Kidney tubule cell (primary cell): ENCODE measurements around the gene INPP5K.

Experiments
- DNase-seq: peaks from one replicate; pipeline ENCODE4 v3.0.0-alpha.2; 2018; ENCODE audit warnings: low spot score

The INPP5K gene

DNA sequence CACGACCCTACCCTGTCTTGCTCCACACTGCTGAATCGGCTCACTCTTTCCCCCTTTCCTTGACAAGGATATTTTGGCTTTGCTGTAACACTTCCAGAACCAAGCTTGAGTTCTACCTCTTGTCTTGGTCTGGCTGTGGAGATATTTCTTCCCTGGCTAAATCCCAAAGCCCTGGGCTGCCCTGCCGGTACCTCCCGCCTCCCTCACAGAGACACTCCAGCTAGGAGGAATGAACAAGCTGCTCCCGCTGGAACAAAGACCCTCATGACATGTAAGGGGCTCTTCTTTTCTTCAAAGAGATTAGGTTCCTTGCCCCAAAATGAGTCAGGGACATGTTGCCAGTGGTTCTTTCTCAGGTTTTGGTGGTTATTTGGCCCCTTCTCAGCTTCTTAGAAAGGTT lies 10.8 kb downstream of the INPP5K start:
- DNase-seq, result no peak

- DNase-seq, result no peak
Measured at GRCh38 chr17:1504866-1505265, 11.5 kb downstream of the INPP5K start.

DNA sequence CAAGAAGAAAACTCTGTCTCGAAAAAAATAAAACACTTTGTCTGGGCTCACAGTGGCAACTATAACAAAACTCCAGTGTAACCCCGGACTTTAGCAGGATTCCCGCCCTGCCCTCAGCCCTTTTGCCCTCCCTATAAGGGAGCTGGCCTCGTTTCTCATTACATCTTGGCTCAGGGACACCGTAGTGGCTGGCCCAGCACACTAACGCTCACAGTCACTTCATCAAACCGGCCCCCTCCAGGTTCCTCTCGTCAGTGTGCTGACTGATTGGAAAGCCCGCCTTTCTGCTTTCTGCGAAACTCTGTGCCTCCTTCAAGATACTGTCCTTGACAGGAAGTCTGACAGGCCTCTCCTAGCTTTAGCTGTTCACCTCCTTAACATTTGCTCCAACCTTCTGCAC lies 12.7 kb downstream of the INPP5K start:
- no peak for DNase-seq

DNA sequence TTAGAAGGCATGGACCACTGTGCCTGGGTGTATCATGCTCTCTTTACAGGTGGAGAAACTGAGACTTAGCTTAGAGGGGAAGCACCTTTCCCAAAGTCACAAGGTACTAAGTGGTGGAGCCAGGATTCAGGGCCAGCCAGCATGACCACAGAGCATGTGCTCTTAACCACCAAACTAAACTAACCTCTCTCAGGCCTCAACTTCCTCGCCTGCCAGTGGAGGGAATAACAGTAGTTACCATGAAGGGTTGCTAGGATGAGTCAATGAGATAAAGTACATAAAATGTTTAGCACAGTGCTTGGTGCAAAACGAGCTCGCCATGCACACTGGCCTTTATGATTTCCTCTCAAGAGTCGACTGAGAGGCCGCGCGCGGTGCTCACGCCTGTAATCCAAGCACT lies 17.5 kb downstream of the INPP5K start:
- peak; percentile 65 for DNase-seq

- DNase-seq, result no peak
Measured at GRCh38 chr17:1498233-1498632, 18.2 kb downstream of the INPP5K start.

GRCh38 chr17:1497831-1498230 lies 18.6 kb downstream of the INPP5K start:
- DNase-seq, result no peak

GRCh38 chr17:1496869-1497268 lies 19.5 kb downstream of the INPP5K start:
- DNase-seq, result no peak

GRCh38 chr17:1495265-1495989 lies 21.0 kb downstream of the INPP5K start:
- DNase-seq, result peak; percentile 24

DNA sequence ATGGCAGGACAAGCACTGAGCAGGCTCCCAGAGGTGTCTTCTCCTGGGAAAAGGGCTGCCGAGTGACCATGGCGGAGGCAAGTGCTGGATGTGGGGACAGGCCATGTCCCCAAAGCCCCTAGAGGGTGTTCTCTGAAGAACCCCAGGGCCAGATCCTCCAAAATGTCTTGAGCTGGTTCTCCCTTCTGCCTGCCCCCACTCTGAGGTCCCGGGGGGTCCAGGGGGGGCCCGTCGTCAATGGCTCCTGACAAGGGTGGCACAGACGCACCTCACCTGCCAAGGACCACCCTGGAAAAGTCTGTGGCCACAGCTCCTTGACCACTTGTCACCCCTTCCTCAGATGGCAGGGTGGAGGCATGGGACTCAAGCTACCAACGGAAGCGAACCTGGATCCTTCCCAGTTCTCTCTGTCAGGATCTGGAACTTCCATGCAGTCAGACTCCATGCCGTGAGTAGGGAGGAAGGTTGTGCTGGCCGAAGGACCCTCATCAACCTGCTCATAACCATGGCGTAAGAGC lies 21.6 kb downstream of the INPP5K start:
- no peak for DNase-seq

- no peak for DNase-seq
Measured at GRCh38 chr17:1494203-1494602, 22.2 kb downstream of the INPP5K start.

GRCh38 chr17:1493291-1493980 lies 23.0 kb downstream of the INPP5K start:
- DNase-seq, result no peak

DNA sequence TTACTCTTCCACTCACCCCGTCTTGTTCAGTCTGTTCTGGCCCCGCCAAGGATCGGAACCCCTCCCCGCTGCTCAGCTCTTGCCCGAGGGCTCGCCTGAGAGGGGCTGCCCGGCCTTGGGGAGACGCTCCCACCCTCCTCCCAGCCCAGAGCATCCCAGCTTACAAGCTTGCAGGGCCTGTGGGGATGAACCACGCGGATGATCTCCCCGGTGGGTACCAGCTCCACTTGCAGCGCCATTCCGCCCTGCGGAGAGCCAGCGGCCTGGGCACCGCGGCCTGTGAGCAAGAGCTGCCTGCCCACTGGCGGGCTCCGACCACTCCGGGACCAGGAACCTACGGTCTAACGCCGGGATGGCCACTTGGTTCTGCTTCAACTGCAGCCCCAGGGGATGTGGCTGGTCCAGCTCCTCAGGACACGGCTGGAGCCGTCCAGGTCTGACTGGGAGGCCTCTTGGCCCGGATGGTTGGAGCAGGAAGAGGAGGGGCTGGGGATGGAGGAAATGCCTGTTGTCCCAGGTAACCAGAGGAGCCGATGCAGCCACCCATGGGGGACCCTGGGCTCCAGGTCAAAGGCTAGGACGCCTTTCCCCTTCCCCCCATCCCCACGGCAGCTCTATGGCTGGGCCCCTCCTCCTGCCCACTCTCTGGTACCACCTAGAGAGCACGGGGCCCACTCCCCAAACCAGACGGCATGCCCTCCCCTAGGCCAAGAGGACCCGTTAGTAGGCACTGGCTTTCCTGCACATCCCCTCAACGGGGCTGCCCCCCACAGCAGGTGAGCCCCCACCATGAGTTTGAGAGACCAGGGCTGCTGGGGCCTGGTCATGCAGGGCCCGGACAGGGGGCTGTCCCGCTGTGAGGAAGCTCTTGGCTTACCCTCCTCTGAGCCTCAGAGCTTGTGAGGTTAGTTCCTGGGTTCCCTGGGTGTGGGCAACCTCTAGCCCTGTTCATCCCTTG lies 23.9 kb downstream of the INPP5K start, which contains the start of gene MYO1C:
Gene MYO1C, minus strand, starts transcription at position 438 of the 958 bp plus-strand sequence. Its CDS starts 199 bp downstream, at position 239.
- DNase-seq, result peak; percentile 30

DNA sequence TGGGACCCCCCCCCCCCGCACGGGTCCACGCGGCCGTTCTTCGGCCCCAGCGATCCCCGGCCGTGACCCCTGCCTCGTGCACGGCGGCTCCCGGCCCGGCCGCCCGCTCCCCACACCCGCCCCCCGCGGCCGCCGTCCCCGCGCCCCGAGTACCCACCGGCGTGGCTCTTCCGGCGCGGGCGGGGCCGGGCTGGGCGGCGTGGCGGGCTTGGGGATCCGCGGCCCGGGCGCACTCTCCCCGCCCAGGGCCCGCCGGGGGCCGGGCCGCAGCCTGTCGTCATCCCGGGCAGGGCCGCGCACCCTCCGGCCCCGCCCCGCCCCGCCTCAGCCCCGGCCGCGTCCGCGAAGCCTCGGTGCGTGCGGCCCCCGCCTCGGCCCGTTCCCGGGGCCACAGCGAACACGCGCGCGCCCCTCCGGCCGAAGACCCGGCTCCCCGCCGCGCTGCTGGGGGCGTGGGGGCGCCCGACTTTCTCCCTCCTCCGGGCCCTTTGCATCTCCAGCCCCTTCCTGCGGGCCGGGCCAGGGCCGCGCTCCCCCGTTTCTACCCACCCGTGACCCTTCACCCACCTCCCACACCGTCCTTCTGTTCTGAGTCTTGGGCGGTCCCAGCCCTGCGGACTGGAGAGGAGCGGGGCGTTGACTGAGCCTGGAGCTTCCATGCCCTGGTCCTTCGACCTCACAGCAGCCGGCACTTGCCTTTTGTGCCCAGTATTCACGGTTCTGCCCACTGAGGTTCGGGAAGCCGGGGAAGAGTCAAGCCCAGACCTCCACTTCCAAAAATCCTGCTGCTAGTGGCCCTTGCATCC lies 24.8 kb downstream of the INPP5K start:
- peak; percentile 64 for DNase-seq

- peak; percentile 67 for DNase-seq
Measured at GRCh38 chr17:1490643-1491442, 25.6 kb downstream of the INPP5K start.

- no peak for DNase-seq
Measured at GRCh38 chr17:1488826-1489270, 27.6 kb downstream of the INPP5K start.

- peak; percentile 91 for DNase-seq
Measured at GRCh38 chr17:1487939-1488825, 28.2 kb downstream of the INPP5K start.

DNA sequence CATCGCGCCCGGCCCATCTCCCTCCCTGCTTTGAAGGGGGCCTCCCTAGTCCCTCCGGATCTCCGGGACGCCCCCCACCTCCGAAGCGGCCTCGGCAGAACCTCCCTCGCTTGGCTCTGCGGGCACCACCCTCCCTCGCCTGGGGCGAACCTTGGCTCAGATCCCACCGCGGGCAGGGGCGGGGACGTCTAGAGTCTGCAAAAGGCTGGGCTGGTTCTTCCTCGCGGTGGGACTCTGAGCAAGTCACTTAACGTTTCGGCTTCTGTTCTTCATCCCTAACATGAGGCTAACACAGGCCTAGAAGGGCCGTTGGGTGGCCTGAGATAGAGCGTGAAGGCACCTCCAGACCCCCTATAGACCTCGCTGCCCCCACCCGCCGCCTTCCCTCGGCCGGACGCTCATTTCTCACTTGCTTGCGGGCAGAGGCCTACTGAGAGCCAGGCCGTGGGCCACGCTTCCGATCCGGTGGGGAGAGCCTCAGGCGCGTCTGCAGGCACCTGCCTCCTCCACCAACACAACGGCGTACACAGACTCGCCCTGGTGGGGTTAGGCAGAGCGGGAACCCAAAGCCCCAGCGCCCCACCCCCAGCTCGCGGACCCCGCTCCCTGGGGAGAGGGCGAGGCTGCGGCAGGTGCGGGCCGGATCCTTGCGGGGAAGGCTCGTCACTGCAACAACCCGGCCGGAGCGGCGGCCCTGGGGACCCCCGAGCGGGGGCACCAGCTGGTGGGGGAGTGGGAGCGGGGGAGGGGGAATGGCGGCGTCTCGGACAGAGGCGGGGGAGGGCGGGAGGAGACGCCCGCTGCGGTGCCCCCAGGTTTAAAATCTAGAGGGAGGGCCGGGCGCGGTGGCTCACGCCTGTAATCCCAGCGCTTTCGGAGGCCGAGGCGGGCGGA lies 29.4 kb downstream of the INPP5K start:
- peak; percentile 88 for DNase-seq
